Liver (tissue), 3 donors: ENCODE results near the gene TMED1.

Source experiments
- CTCF ChIP-seq: fragments of 150-350 bp; IDR thresholded peaks from 2 replicates; pipeline ENCODE4 v1.5.1; 2017; ENCODE audit warnings: improper control_type of control experiment, low read depth, low read length; ENCODE audit not compliant: missing input control
- FOXA1 ChIP-seq: IDR thresholded peaks from 2 replicates; pipeline ENCODE4 v1.6.1; 2016; ENCODE audit warnings: antibody characterized with exemption
- GABPA ChIP-seq, 2 donors: IDR thresholded peaks in 1 of 2; conservative IDR thresholded peaks in 1 of 2; 2 replicates each; pipeline ENCODE4 v1.6.1; 2016; ENCODE audit warnings: antibody characterized with exemption in 2 of 2, mild to moderate bottlenecking in 1 of 2, moderate library complexity in 1 of 2
- JUND ChIP-seq, 2 donors: IDR thresholded peaks; 2 replicates each; pipeline ENCODE4 v1.6.1; 2016; ENCODE audit warnings: antibody characterized with exemption in 2 of 2
- RAD21 ChIP-seq, 2 donors: IDR thresholded peaks; 2 replicates each; pipeline ENCODE4 v1.6.1; 2016; ENCODE audit warnings: antibody characterized with exemption in 2 of 2, mild to moderate bottlenecking in 2 of 2
- REST ChIP-seq: IDR thresholded peaks from 2 replicates; pipeline ENCODE4 v1.6.1; 2016; ENCODE audit warnings: antibody characterized with exemption, mild to moderate bottlenecking
- RXRA ChIP-seq, 2 donors: IDR thresholded peaks; 2 replicates each; pipeline ENCODE4 v1.6.1; 2017 to 2018; ENCODE audit warnings: antibody characterized with exemption in 2 of 2, mild to moderate bottlenecking in 1 of 2
- SP1 ChIP-seq: IDR thresholded peaks from 2 replicates; pipeline ENCODE4 v1.6.1; 2018; ENCODE audit warnings: antibody characterized with exemption, mild to moderate bottlenecking
- YY1 ChIP-seq: IDR thresholded peaks from 2 replicates; pipeline ENCODE4 v1.6.1; 2016; ENCODE audit warnings: antibody characterized with exemption, mild to moderate bottlenecking
- TF ChIP-seq, protein P1 (sequence below): IDR thresholded peaks from 2 replicates; pipeline ENCODE4 v1.6.1; 2016; ENCODE audit warnings: antibody characterized with exemption
- TF ChIP-seq, protein P2 (sequence below): IDR thresholded peaks from 2 replicates; pipeline ENCODE4 v1.6.1; 2016; ENCODE audit warnings: antibody characterized with exemption
- donor health status: healthy.
- donor health status: healthy.

DNA sequence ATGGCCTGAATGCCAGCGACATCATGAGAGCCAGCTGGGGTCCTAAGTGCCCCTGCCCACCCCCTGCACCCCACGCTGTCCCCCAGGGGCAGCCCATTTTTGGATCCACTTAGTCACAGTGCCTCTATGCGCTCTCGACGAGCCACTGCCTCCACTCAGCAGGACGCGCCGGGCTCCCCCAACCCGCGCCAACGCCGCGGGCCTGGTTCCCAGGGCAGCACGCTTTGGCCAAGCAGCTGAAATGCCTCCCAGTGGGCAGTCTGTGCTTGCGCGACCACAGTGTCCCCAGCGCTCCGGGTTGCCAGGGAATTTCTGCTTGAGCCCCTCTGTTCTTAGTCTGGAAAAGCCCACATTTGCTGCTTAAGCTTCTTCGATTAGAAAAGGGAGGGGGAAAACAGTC lies 39.4 kb downstream of the TMED1 start:
- no peak for TF ChIP-seq RXRA (IDR thresholded peaks at IDR 0.05)
- TF ChIP-seq FOXA1: no peak
- TF ChIP-seq CTCF: no peak
- no peak for TF ChIP-seq RAD21 (IDR thresholded peaks at IDR 0.05)
- no peak for TF ChIP-seq JUND (IDR thresholded peaks at IDR 0.05)
- TF ChIP-seq REST: no peak
- TF ChIP-seq GABPA (IDR thresholded peaks at IDR 0.05 in 1 of 2, conservative IDR thresholded peaks at IDR 0.05 in 1 of 2): no peak
- TF ChIP-seq, protein P1, sequence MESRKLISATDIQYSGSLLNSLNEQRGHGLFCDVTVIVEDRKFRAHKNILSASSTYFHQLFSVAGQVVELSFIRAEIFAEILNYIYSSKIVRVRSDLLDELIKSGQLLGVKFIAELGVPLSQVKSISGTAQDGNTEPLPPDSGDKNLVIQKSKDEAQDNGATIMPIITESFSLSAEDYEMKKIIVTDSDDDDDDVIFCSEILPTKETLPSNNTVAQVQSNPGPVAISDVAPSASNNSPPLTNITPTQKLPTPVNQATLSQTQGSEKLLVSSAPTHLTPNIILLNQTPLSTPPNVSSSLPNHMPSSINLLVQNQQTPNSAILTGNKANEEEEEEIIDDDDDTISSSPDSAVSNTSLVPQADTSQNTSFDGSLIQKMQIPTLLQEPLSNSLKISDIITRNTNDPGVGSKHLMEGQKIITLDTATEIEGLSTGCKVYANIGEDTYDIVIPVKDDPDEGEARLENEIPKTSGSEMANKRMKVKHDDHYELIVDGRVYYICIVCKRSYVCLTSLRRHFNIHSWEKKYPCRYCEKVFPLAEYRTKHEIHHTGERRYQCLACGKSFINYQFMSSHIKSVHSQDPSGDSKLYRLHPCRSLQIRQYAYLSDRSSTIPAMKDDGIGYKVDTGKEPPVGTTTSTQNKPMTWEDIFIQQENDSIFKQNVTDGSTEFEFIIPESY: no peak
- TF ChIP-seq YY1: no peak
- no peak for TF ChIP-seq SP1
- TF ChIP-seq, protein P2, sequence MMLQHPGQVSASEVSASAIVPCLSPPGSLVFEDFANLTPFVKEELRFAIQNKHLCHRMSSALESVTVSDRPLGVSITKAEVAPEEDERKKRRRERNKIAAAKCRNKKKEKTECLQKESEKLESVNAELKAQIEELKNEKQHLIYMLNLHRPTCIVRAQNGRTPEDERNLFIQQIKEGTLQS: no peak
